ENCODE data around the gene HOXC13. TPM values are rescaled to one million over a fixed set of nuclear protein-coding genes. Genes with fewer than 3 reads are reported as not detected.

Gene HOXC13
- polyA plus RNA-seq, 6 donors from 2014 or later, result not detected

DNA sequence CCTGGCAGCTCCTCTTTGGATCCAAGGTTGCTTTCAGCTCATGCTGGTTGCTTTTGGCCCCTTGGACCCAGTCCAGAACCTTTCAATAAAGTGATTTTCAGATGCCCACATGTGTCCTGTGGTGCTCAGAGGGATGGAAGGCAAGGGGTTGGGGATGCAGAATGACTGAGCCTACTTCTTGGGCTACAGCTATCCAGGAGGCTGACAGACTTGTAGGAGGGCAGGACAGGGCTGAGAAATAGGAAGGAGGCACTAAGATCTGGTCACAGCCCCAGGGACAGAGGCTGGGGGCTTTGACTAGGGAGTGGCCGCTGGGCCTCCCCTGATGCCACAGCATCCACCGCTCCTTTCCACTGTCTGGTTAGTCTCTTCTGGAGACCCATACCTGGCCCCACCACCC lies 33.1 kb downstream of the HOXC13 start:
- Mint-ChIP-seq H3K27me3 (peaks cover 79 to 92% (median 81%) of the 10 kb centered on the region in 3 donors), H3K4me3 (peak overlapping the region in 2 of 8 donors; percentile 51 to 71), H3K27ac (peak overlapping the region in 2 of 6 donors; percentile 37 to 93), H3K36me3 (peaks cover 0 to 18% of the 10 kb centered on the region in 2 donors), H3K4me1 (peaks cover 19 to 37% (median 24%) of the 10 kb centered on the region in 3 donors), H3K9me3 (peaks cover 5 to 28% (median 13%) of the 10 kb centered on the region in 7 donors)
- DNase-seq (no peak), ATAC-seq (ENCODE audit: low read depth in 2 of 2) (no peak)

DNA sequence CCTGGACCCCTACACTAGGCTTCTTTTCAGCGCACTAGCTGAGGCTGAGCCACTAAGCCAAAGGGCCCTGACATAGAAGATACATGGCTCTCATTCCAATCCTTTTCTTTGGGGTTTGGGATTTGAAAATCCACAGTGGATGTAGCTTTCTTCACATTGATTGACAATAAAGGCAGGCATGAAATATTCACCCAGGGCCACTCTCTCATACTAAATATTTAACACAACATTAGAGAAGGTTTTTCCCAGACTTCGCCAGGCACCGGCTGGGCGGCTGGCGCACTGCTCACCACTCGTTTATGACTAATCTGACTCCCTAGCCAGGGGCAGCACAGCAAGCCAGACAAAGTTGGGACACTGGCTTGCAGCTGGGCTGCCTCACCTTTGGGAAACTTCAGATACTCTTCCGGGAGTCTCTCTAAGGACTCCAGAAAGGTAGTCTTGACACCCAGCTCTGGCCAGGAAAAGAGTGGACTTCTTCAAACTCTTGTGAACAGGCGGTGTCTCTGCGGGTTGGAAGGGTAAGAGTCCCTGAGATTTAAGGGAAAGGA lies 33.6 kb downstream of the HOXC13 start:
- Mint-ChIP-seq H3K9me3 (peaks cover 5 to 28% (median 13%) of the 10 kb centered on the region in 7 donors), H3K4me1 (peaks cover 19 to 32% (median 19%) of the 10 kb centered on the region in 3 donors), H3K27ac (peak overlapping the region in 3 of 6 donors; percentile 64 to 96 (median 93)), H3K27me3 (peaks cover 74 to 92% (median 83%) of the 10 kb centered on the region in 3 donors), H3K36me3 (peaks cover 0 to 17% of the 10 kb centered on the region in 2 donors), H3K4me3 (peak overlapping the region in 4 of 8 donors; percentile 3 to 71 (median 53))
- ATAC-seq (ENCODE audit: low read depth in 2 of 2) (no peak), DNase-seq (no peak)

DNA sequence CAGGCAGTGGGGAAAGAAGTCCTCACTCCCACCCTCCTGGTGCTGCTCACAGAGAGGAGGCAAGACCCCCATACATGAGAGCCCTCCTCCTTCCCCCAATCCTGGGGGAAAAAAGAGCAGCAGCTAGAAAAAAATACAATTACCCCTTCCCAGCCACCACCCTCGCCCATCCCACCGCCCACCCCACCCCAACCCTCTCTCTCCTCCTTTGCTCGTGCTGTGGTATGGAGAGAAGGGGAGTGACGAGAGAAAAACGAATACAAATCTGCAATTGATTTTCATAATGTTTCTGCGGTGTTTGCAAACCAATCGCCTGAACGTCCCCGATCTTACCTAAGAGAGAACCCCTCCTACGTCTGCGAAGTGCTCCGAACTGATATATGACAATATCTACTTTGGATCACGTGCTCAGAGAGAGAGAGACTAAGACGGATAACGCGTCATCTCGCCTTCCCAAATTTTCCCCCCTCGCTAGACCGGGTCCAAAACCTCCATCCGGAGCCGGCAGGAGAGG lies 34.1 kb downstream of the HOXC13 start, which contains the start of gene HOXC11:
Gene HOXC11, plus strand, starts transcription at position 405 of the 514 bp plus-strand sequence. CDS start 116 bp downstream, outside the sequence.
- Mint-ChIP-seq H3K4me3 (peak within 1 kb of the TSS; percentile 19 to 88 (median 80)), H3K27ac (peak within 1 kb of the TSS in 4 of 6 donors; percentile 64 to 96 (median 94)), H3K36me3 (peaks cover 0 to 17% of the 10 kb centered on the region in 2 donors), H3K9me3 (peaks cover 5 to 28% (median 13%) of the 10 kb centered on the region in 7 donors), H3K4me1 (peaks cover 17 to 26% (median 19%) of the 10 kb centered on the region in 3 donors), H3K27me3 (peaks cover 69 to 92% (median 83%) of the 10 kb centered on the region in 3 donors)
- no peak for DNase-seq
- ATAC-seq (ENCODE audit: low read depth in 2 of 2), result no peak

DNA sequence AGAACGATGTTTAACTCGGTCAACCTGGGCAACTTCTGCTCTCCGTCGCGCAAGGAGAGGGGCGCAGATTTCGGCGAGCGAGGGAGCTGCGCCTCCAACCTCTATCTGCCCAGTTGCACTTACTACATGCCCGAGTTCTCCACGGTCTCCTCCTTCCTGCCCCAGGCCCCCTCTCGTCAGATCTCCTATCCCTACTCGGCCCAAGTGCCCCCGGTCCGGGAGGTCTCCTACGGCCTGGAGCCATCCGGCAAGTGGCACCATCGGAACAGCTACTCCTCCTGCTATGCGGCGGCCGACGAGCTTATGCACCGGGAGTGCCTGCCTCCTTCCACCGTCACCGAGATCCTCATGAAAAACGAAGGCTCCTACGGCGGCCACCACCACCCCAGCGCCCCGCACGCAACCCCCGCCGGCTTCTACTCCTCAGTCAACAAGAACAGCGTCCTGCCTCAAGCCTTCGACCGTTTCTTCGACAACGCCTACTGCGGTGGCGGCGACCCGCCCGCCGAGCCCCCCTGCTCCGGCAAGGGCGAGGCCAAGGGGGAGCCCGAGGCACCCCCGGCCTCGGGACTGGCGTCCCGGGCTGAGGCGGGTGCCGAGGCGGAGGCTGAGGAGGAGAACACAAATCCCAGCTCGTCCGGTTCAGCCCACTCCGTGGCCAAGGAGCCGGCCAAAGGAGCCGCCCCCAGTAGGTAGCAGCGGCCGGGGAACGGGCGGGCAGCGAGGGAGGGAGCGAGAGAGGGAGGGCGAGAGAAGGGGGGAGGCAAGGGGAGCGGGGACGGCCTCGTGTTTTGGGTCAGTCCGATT lies 34.8 kb downstream of the HOXC13 start:
- H3K36me3 Mint-ChIP-seq, result peaks cover 0 to 17% of the 10 kb centered on the region in 2 donors
- H3K27me3 Mint-ChIP-seq, result peaks cover 69 to 92% (median 83%) of the 10 kb centered on the region in 3 donors
- peak overlapping the region in 4 of 6 donors; percentile 64 to 96 (median 94) for H3K27ac Mint-ChIP-seq
- H3K9me3 Mint-ChIP-seq, result peaks cover 5 to 26% (median 11%) of the 10 kb centered on the region in 7 donors
- DNase-seq (no peak), ATAC-seq (ENCODE audit: low read depth in 2 of 2) (no peak)
- peak overlapping the region; percentile 12 to 88 (median 80) for H3K4me3 Mint-ChIP-seq
- peaks cover 17 to 21% (median 19%) of the 10 kb centered on the region in 3 donors for H3K4me1 Mint-ChIP-seq

DNA sequence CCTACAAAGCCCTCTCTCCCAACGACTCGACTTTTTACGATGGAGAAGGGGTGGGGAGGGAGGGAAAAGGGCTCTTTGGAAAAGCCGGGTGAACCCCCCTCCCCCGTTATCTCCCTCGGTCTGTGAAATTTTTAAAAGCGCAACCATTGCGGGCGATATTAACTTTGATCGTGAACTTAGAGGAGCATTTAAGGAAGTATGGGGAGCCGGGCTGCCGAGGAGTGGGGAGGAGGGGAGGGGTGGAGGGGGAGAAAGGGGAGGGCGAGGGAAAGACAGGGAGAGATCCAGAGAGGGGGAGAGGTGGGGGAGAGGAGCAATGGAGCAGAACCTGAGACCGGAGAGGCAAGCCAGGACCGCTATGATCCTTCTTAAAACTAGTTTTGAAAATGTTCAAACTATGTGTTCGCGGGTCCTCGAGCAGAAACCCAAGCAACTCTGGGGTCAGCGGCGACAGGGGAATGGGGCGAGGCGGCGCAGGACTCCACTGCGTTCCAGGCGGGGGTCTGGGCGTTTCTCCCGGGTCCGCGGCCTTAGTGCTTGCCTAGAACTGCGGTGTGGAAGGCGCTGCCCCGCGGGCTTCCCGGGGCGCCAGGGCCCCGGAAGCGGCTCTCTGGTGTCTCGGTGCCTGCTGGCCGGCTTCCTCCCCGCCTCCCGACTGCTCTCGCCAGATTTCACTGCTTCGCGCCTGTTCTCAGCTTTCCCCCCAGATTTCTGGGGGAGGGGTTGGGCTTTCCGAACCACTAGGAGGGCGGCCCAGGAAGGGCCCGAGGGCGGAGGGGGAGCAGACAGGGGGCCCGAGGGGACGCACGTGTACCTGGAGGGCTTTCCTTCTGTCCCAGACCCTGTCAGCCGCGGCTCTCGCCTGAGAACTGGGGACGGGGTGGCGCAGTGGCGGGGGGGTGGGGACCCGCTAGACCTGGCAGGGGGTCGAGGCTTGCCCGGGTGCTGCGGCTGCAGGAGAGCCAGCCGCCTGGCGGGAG lies 35.7 kb downstream of the HOXC13 start, which contains the start of gene HOTAIR:
Gene HOTAIR, minus strand, starts transcription at position 871 of the 980 bp plus-strand sequence.
- peak within 1 kb of the TSS; percentile 69 to 89 (median 78) for H3K4me3 Mint-ChIP-seq
- H3K36me3 Mint-ChIP-seq, result peaks cover 0 to 20% of the 10 kb centered on the region in 2 donors
- peaks cover 5 to 31% (median 11%) of the 10 kb centered on the region in 7 donors for H3K9me3 Mint-ChIP-seq
- peaks cover 17 to 23% (median 19%) of the 10 kb centered on the region in 3 donors for H3K4me1 Mint-ChIP-seq
- ATAC-seq (ENCODE audit: low read depth in 2 of 2) (peak; percentile 35 to 49), DNase-seq (no peak)
- peak within 1 kb of the TSS in 4 of 6 donors; percentile 51 to 96 (median 80) for H3K27ac Mint-ChIP-seq
- H3K27me3 Mint-ChIP-seq, result peaks cover 72 to 92% (median 83%) of the 10 kb centered on the region in 3 donors

DNA sequence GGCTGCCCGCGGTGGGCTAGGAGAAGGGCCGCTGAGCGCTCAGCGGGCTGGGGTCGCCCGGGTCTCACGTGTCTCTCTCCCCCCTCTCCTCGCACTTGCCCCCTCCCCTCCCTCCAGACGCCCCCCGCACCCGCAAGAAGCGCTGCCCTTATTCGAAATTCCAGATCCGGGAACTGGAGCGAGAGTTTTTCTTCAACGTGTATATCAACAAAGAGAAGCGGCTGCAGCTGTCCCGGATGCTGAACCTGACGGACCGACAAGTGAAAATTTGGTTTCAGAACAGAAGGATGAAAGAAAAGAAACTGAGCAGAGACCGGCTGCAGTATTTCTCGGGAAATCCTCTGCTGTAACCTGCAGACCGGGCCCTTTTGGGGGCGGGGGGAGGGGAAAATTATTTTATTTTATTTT lies 36.4 kb downstream of the HOXC13 start:
- H3K4me1 Mint-ChIP-seq, result peaks cover 17 to 23% (median 19%) of the 10 kb centered on the region in 3 donors
- peaks cover 0 to 27% of the 10 kb centered on the region in 2 donors for H3K36me3 Mint-ChIP-seq
- H3K27ac Mint-ChIP-seq, result peak overlapping the region in 1 of 6 donors; percentile 93
- DNase-seq, result no peak
- no peak for ATAC-seq (ENCODE audit: low read depth in 2 of 2)
- H3K9me3 Mint-ChIP-seq, result peaks cover 5 to 31% (median 11%) of the 10 kb centered on the region in 7 donors
- peaks cover 73 to 92% (median 83%) of the 10 kb centered on the region in 3 donors for H3K27me3 Mint-ChIP-seq
- H3K4me3 Mint-ChIP-seq, result peak overlapping the region; percentile 63 to 89 (median 78)

DNA sequence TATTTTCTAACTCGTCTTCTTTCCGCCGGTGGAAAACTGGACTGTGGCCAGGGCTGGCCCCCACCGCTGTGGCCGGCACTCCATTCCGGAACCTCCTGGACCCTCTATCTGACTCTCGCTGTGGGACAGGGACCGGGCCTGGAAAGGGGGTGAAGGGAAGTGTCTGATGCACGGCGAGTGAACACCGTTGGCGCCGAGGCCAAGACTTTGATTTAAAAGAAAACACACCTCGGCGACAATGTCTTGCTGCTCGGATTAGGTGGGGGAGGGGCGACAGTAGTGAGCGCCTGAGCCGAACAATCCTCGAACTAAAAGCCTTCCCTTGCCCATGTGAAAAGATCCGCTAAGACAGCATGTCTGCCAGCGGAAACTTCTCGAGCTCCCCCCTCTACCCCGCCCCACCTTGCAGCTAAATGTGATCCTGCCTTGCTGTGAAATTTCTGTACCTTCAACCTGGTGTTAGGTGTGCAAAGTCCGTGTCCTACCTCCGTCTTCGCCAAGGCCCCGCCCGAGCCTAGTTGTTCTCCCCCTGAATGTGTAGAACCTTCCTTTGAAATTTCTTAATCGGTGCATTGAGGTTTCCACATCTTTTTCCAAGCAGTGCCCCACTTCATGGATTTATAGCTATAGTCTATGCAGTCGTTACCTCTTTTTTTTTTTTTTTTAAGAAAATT lies 37.0 kb downstream of the HOXC13 start:
- ATAC-seq (ENCODE audit: low read depth in 2 of 2) (no peak), DNase-seq (no peak)
- Mint-ChIP-seq H3K4me1 (peaks cover 19 to 23% (median 20%) of the 10 kb centered on the region in 3 donors), H3K27me3 (peaks cover 73 to 92% (median 82%) of the 10 kb centered on the region in 3 donors), H3K27ac (peak overlapping the region in 3 of 6 donors; percentile 51 to 92 (median 76)), H3K36me3 (peaks cover 0 to 31% of the 10 kb centered on the region in 2 donors), H3K4me3 (peak overlapping the region; percentile 63 to 89 (median 78)), H3K9me3 (peaks cover 5 to 31% (median 13%) of the 10 kb centered on the region in 7 donors)

DNA sequence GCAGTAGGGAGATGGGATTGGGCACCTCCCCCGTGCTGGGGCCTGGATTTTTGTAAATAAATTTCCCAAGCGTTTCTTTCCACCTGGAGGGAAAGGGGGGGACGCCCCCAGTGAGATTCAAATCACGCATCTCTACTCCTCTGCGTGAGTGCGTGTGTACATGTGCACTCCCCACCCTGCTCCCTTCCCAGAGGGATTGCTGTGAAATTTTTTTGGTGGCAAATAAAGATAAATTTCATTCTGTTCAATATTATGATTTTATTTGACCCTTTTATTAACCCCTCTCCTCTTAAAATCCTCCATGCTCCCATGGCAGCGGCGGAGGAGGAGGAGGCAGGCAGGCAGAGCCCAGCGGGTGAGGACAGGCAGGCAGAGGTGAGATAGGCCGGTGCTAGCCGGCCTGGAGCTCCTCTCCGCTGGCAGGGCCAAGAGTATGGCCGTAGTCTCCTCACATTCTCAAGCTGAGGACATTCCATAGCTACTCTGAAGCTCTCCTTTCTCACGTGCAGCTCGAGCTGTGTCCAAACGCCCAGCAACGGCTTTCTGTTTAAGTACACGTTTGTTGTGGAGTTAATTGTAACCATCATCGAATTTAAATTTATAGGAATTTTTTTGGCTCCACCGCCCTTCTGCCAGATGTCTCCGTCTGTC lies 37.7 kb downstream of the HOXC13 start:
- Mint-ChIP-seq H3K27ac (peak overlapping the region in 3 of 6 donors; percentile 30 to 92 (median 51)), H3K4me3 (peak overlapping the region in 5 of 8 donors; percentile 29 to 82 (median 75)), H3K36me3 (peaks cover 0 to 31% of the 10 kb centered on the region in 2 donors), H3K9me3 (peaks cover 5 to 31% (median 13%) of the 10 kb centered on the region in 7 donors), H3K27me3 (peaks cover 73 to 92% (median 82%) of the 10 kb centered on the region in 3 donors), H3K4me1 (peaks cover 19 to 23% (median 23%) of the 10 kb centered on the region in 3 donors)
- no peak for ATAC-seq (ENCODE audit: low read depth in 2 of 2)
- DNase-seq, result no peak

DNA sequence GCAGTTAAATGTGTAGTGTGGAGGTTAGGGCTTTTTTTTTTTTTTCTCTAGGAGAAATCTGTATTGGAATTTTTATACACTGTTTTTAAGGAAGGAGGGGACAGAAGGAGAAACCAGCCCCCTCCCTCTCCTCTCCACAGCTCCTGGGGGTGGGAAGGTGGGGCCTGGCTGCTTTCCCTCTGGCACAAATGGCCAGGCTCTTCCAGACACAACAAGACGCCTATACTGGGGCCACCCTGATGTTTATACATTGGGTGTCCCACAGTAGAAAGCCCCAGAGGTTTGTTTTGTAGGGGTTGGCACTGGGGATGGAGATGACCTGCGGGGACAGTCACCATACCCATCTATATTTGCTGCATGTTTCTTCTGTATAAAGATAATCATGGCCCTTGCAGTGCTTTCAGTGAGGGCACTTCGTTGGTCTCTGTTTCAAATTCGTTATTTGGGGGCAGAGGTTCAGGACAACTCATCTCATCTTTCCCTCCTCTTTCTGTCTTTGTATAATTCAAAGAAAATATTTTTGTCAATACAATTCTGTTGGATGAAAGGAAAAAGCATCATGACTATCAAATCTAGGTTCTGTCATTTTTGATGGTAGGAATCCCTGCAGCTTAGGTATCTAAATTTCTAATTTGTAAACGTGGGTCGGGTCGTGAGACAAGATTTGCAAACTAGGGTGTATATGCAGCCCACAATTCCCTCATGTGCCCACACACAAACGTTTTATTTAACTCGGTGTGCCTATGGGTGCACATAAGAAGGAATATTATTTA lies 38.4 kb downstream of the HOXC13 start:
- H3K9me3 Mint-ChIP-seq, result peaks cover 5 to 30% (median 13%) of the 10 kb centered on the region in 7 donors
- H3K27ac Mint-ChIP-seq, result peak overlapping the region in 2 of 6 donors; percentile 30 to 85
- peak overlapping the region in 3 of 8 donors; percentile 29 to 75 (median 29) for H3K4me3 Mint-ChIP-seq
- peaks cover 19 to 28% (median 23%) of the 10 kb centered on the region in 3 donors for H3K4me1 Mint-ChIP-seq
- ATAC-seq (ENCODE audit: low read depth in 2 of 2) (no peak), DNase-seq (no peak)
- peaks cover 73 to 92% (median 78%) of the 10 kb centered on the region in 3 donors for H3K27me3 Mint-ChIP-seq
- H3K36me3 Mint-ChIP-seq, result peaks cover 0 to 31% of the 10 kb centered on the region in 2 donors

DNA sequence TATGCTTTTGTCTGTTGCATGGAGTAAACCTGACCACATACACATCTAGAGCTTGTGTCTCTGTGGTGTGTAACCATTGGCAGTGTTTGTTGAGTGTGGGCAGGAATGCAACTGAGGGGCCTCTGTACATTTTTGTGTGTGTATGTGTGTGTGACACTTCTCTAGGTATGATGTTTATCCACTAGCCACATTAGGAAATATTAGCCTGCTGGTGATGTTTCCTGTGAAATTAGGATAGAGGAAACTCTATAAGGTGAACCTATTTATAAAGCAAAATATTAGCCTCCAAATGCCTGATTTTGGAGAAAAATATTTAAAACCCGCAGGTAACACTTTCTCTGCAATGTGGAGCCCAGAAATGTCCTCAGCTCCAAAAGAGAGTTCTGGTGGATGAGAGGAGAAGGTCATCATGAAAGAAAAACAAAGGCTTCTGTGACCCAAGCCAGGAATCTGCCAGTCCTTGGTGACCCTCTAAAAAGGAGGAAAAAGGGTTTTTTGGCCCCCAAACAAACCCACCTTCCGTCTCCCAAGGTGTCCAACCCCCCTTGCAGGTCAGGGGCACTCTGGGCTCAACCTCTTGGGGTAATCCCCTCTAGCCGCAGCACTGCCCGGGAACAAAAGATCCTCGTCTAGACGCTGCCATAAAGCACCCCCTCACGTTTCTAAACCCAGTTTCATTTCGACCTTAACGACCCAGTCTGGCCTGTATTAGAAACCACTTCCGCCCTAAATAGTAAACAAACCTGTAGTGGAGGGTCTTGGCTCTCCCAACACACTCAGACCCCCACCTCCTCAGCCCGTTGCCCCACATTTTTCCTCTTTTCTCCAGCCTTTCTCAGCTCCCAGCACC lies 39.2 kb downstream of the HOXC13 start:
- Mint-ChIP-seq H3K9me3 (peaks cover 3 to 32% (median 13%) of the 10 kb centered on the region in 7 donors), H3K36me3 (peaks cover 0 to 28% of the 10 kb centered on the region in 2 donors), H3K4me1 (peaks cover 17 to 27% (median 22%) of the 10 kb centered on the region in 3 donors), H3K27ac (peak overlapping the region in 2 of 6 donors; percentile 77 to 85), H3K27me3 (peaks cover 73 to 89% (median 78%) of the 10 kb centered on the region in 3 donors), H3K4me3 (peak overlapping the region in 2 of 8 donors; percentile 47 to 75)
- ATAC-seq (ENCODE audit: low read depth in 2 of 2) (no peak), DNase-seq (no peak)

Measured in naive B cell (primary cell).